CD4-positive, alpha-beta T cell treated with Interferon alpha-2 for 1 hour (primary cell): ENCODE data around the gene ABCA3.

Experiments
- DNase-seq, 2 donors: peaks; one replicate each; pipeline ENCODE4 v3.0.0-alpha.2; 2020 to 2022

Gene ABCA3

GRCh38 chr16:2233046-2233775 is 107.3 kb downstream of the ABCA3 start:
- DNase-seq: no peak

- DNase-seq: no peak
Observed at GRCh38 chr16:2232094-2232990, 108.2 kb downstream of the ABCA3 start.

- DNase-seq: no peak
Observed at GRCh38 chr16:2231016-2231931, 109.3 kb downstream of the ABCA3 start.

GRCh38 chr16:2230376-2230775 is 110.2 kb downstream of the ABCA3 start:
- no peak for DNase-seq

- DNase-seq: no peak
Observed at GRCh38 chr16:2229632-2230250, 110.8 kb downstream of the ABCA3 start.

- DNase-seq: no peak
Observed at GRCh38 chr16:2229091-2229490, 111.4 kb downstream of the ABCA3 start.

- no peak for DNase-seq
Observed at GRCh38 chr16:2228161-2228824, 112.2 kb downstream of the ABCA3 start.

- DNase-seq: no peak
Observed at GRCh38 chr16:2226918-2227317, 113.6 kb downstream of the ABCA3 start.

GRCh38 chr16:2226245-2226793 is 114.2 kb downstream of the ABCA3 start:
- DNase-seq: no peak
